Esophagus squamous epithelium (tissue), 4 donors: ENCODE measurements around the gene ZSWIM6.

Source experiments
- POLR2A ChIP-seq, 4 donors: fragments of 450-650 bp; IDR thresholded peaks; one replicate each; pipeline ENCODE4 v1.6.1; 2017; ENCODE audit warnings: antibody characterized with exemption in 4 of 4, mild to moderate bottlenecking in 4 of 4, moderate library complexity in 3 of 4
- TF ChIP-seq, protein P1 (sequence below), 6 experiments: fragments of 450-650 bp in 4 of 6; fragments of 200-600 bp in 2 of 6; sonication (generic) in 2 of 6; IDR thresholded peaks; one replicate each; pipeline ENCODE4 v1.5.1; 2016 to 2019; ENCODE audit warnings: antibody characterized with exemption in 6 of 6, mild to moderate bottlenecking in 4 of 6, moderate library complexity in 4 of 6

DNA sequence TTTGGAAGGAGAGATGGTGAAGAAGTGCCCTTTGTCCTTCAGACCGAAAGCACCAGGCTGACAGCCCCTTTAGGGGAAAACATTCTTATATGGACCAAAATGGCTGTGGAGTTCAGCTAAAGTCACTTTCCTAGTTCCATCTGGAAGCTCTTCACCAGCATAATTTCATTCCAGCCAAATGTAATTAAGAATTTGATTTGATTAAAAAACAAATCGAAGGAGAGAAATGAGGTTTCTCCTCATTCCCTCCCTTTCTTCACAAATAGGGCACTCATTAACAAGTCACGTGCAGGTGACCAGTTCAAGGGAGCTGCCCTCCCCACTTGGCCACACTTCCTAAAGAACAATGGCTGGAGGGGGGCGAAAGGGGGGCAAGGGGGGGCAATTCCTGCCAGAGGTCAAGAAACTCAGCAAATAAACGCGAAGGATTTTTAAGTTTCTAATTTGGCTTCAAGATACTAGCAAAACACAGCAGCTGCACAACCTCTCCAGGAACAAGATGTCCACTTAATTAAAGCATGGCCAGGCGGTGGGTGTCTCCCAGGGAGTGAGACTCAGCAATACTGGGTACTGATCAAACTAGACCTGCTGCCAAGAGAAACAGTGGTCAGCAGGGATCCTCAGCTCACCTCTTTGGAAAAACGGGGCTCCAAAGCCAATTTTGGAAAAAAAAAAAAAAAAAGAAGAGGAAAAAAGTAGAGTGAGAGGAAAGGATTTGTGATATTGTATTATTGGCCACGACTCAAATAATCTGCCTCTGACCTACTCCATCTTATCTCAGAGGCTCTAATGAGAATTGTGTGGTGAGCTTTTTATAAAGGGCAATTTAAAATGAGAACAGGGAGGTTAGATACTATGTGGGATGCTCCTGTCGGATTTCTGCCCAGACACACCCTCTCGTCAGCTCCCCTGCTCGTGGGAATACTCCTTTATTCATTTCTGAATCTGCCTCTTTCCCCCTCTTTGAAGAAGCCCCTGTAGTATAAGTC lies 254.3 kb downstream of the ZSWIM6 start:
- no peak for TF ChIP-seq POLR2A (IDR thresholded peaks at IDR 0.05)
- TF ChIP-seq, protein P1, sequence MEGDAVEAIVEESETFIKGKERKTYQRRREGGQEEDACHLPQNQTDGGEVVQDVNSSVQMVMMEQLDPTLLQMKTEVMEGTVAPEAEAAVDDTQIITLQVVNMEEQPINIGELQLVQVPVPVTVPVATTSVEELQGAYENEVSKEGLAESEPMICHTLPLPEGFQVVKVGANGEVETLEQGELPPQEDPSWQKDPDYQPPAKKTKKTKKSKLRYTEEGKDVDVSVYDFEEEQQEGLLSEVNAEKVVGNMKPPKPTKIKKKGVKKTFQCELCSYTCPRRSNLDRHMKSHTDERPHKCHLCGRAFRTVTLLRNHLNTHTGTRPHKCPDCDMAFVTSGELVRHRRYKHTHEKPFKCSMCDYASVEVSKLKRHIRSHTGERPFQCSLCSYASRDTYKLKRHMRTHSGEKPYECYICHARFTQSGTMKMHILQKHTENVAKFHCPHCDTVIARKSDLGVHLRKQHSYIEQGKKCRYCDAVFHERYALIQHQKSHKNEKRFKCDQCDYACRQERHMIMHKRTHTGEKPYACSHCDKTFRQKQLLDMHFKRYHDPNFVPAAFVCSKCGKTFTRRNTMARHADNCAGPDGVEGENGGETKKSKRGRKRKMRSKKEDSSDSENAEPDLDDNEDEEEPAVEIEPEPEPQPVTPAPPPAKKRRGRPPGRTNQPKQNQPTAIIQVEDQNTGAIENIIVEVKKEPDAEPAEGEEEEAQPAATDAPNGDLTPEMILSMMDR (IDR thresholded peaks at IDR 0.05) = no peak
